KOPT-K1 (cell line): ENCODE results near the gene SYT4.
"Not testable (repeated sequence)": the region's sequence is repeated elsewhere in the genome, so short reads cannot be mapped to it uniquely, and the experiment has no call there.

ENCODE experiments used
- H3K27ac ChIP-seq: fragments of 200-600 bp; sonication (generic); 2 replicates; pipeline ENCODE4 v1.5.1; 2016; ENCODE audit warnings: antibody characterized with exemption, mild to moderate bottlenecking, low read depth, low read length; ENCODE audit not compliant: poor library complexity, severe bottlenecking
- H3K36me3 ChIP-seq: fragments of 200-600 bp; sonication (generic); 2 replicates; pipeline ENCODE4 v1.5.1; 2017; ENCODE audit warnings: antibody characterized with exemption, mild to moderate bottlenecking, low read length, moderate library complexity; ENCODE audit not compliant: insufficient read depth
- H3K9me3 ChIP-seq: fragments of 200-600 bp; sonication (generic); 2 replicates; pipeline ENCODE4 v1.5.1; 2017; ENCODE audit warnings: antibody characterized with exemption, low read length, mild to moderate bottlenecking; ENCODE audit not compliant: insufficient read depth, poor library complexity, severe bottlenecking

The SYT4 gene, protein sequence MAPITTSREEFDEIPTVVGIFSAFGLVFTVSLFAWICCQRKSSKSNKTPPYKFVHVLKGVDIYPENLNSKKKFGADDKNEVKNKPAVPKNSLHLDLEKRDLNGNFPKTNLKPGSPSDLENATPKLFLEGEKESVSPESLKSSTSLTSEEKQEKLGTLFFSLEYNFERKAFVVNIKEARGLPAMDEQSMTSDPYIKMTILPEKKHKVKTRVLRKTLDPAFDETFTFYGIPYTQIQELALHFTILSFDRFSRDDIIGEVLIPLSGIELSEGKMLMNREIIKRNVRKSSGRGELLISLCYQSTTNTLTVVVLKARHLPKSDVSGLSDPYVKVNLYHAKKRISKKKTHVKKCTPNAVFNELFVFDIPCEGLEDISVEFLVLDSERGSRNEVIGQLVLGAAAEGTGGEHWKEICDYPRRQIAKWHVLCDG

DNA sequence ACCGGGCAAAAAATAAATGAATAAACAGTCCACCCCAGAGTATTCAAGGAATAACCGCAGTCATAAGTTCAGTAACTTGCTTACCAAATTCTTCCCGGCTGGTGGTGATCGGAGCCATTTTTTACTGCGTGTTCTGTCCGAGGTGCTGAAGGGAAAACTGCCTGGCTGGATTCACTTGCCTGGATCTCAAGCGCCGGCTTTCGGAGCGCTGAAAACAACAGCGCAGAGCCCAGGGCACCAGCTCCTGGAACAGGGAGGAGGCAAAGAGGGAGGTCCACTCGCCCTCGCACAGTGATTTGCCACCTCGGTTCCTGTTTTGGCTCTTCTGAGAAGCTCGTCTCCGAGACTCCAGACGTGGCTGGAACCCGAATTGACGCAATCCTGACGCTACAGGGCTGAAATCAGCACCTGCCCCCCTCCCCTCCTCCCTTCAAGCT lies at the start of gene SYT4:
SYT4 (minus strand) TSS at position 327 of the 437 bp plus-strand sequence; CDS start at position 118, 209 bp downstream.
- Histone ChIP-seq H3K36me3 (no peaks in the 10 kb centered on the region), H3K27ac (no peak within 1 kb of the TSS), H3K9me3 (no peaks in the 10 kb centered on the region)

DNA sequence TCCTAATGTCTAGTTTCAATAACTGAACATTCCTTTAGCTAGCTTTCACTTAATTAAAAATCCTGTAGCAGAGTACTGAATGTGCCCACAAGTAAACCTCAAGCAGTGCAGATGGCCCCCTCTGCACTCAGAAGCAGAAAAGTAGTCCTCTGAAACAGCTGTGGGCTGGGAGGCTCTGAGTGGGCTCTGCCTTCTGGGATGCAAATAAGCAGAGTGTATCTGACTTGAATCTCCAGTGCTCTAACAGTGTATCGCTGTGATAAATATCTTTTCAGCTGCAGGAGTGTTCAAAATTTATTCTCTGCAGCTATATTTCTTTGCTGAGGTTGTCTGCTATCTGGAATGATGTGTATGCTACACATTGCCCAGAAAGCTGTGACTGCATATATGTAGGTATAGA lies 44.8 kb upstream of the SYT4 start:
- no peaks in the 10 kb centered on the region for H3K36me3 ChIP-seq
- H3K9me3 ChIP-seq, result no peaks in the 10 kb centered on the region
- no peak overlapping the region for H3K27ac ChIP-seq

DNA sequence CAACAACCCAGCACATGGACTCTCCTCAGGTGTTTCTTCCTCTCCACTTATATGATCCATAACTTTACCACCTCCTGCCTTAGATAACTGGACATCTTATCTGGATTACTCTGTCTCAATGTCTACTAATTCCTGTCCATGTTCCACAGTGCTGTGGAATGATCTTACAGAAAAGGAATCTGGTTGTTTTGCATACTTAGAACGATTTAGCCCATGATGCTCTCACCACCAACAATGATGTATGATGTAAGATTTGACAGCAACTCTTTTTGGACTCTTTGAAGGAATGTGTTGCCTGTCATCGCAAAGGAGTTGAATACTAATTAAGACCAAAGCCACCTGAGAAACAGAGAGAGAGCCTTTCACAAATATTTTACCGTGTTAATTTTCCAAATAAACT lies 37.7 kb upstream of the SYT4 start:
- Histone ChIP-seq H3K27ac (no peak overlapping the region), H3K9me3 (no peaks in the 10 kb centered on the region), H3K36me3 (no peaks in the 10 kb centered on the region)

DNA sequence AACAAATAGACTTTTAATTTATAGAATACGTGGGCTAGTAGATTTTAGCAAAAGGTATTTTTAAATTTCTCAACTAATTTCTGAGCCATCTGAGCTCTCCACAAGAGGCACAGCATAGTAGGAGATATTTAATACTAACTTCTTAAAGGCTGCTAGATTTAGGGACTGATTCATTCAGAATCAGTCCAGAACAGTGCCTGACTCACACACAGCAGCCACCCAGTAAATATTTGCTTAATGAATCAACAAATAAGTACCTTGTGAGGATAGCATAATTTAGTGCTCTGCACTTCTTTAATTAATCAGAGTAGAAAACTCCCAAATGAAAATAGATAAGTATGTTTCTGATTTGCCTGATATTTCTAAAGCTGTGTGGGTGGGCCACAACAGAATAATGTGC lies 35.6 kb upstream of the SYT4 start:
- Histone ChIP-seq H3K36me3 (no peaks in the 10 kb centered on the region), H3K27ac (no peak overlapping the region), H3K9me3 (no peaks in the 10 kb centered on the region)

DNA sequence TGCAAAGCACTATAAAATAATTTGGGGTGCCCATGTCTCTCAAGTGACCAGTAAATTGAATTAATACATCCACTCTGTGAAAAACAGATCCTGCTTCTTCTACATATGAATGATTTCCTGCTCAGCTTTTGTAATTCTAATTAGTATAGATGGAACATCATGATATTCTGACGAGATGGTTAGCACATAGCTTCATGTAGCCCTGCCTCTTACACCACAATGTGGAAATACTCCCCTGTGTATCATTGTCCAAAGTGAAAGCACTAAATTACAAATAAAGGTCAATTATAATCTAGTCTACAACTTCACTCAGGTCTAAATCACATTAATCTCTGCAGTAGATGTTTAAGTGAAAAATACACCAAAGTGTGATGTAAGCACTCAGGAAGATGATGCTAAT lies 32.9 kb upstream of the SYT4 start:
- Histone ChIP-seq H3K9me3 (no peaks in the 10 kb centered on the region), H3K36me3 (no peaks in the 10 kb centered on the region), H3K27ac (no peak overlapping the region)

DNA sequence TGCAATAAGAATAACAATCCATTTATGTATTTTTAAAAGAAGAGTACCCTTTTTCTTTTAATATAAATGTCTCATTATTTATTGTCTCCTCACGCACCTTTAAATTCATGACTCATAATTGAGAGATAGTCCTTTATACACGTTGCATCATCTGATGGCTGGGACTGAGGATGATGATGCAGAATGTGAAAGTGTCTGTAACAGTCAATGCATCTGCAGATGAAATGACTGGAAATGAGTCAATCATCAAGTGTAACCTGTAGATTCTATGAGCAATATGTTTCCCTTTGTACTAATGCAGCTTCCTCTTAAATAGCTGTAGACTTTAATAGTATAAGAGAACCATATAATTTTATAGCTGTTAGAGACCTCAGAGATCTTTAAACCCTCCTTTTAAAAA lies 26.1 kb upstream of the SYT4 start:
- Histone ChIP-seq H3K27ac (no peak overlapping the region), H3K9me3 (no peaks in the 10 kb centered on the region), H3K36me3 (no peaks in the 10 kb centered on the region)

DNA sequence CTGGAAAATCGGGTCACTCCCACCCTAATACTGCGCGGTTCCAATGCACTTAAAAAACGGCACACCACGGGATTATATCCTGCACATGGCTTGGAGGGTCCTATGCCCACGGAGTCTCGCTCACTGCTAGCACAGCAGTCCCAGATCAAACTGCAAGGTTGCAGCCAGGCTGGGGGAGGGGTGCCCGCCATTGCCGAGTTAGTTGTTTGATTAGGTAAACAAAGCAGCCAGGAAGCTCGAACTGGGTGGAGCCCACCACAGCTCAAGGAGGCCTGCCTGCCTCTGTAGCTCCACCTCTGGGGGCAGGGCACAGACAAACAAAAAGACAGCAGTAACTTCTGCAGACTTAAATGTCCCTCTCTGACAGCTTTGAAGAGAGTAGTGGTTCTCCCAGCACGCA lies 8.9 kb upstream of the SYT4 start:
- not testable (repeated sequence) for H3K36me3 ChIP-seq, H3K9me3 ChIP-seq, H3K27ac ChIP-seq

DNA sequence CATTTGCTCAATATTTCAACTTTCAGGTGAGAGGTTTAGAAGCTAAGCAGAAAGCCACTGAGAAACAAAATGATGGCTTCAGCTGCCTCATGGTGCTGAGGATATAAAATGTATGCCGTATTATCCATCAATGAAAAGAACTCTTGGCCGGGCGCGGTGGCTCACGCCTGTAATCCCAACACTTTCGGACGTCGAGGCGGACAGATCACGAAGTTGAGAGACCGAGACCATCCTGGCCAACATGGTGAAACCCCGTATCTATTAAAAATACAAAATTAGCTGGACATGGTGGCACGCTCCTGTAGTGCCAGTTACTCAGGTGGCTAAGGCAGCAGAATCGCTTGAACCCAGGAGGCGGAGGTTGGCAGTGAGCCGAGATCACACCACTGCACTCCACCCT lies 6.0 kb upstream of the SYT4 start:
- Histone ChIP-seq H3K27ac (no peak overlapping the region), H3K9me3 (no peaks in the 10 kb centered on the region), H3K36me3 (no peaks in the 10 kb centered on the region)

DNA sequence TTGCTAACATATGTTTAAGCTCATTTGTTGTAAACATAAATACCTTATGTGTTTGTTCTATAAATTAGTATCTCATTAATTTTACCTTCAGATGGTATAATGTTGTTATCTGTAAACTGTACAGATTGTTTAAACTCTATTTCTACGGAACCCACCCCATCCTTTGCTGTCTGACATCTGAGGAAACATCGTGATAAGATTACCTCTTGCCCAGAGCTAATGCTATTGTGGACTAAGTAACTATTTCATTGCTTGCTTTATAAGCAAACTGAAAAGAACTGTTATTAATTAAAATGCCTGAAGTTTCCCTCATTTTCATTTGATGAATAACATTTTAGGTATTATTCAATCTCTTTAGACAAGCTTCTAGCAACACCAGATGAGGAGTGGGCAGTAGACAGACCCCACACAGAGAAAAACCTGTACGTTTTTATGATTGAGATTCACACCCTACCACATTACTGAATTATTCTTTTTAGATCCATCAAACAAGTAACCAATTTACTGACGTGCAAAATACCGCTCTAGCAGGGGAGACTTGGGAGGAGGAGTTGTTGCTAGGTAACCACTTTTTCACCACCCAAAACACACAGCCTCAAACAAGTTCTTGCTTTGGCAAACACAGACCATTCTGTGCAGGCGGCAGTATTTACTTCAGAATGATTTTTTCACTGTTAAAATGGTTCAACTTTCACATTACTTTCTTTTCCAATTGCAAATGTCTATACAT lies 1.9 kb upstream of the SYT4 start:
- Histone ChIP-seq H3K27ac (no peak overlapping the region), H3K36me3 (no peaks in the 10 kb centered on the region), H3K9me3 (no peaks in the 10 kb centered on the region)

DNA sequence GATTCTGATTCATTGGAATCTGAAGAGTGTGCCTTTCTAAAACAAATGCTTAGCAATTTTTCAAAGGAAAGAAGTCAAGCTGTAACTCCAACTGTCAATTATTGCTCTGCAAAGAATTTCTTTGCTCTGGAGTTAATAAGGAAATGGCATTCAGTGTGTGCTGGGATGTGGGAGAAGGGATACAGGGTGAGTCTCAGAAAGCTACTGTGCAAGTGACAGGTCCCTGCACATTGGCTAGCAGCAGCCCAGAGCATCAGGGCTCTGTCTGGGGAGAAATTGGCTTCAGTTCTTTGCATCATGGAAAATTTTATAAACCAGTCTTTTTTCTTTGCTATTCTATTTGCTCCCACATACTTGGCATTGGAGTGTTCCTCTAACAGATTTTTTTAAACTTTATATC lies 1.1 kb upstream of the SYT4 start:
- Histone ChIP-seq H3K36me3 (no peaks in the 10 kb centered on the region), H3K9me3 (no peaks in the 10 kb centered on the region), H3K27ac (no peak overlapping the region)

DNA sequence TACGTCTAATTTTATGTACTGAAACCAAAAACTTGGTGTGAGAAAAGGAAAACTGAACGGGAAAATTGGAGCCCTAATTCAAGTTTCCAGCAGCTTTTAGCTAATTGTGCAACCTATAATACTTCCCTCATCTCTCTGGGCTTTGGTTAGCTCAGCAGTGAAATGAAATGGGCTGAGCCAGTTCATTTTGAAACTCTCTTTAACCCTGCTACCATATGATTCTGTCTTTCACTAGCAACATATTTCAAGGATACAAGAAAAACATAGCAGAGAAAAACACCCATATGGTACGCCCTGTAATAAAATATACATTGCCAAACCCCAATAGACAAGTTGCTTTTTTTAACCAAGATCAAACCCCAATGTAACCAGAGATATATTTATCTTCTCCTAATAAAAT lies 799 bp downstream of the SYT4 start:
- Histone ChIP-seq H3K27ac (no peak overlapping the region), H3K9me3 (no peaks in the 10 kb centered on the region), H3K36me3 (no peaks in the 10 kb centered on the region)

DNA sequence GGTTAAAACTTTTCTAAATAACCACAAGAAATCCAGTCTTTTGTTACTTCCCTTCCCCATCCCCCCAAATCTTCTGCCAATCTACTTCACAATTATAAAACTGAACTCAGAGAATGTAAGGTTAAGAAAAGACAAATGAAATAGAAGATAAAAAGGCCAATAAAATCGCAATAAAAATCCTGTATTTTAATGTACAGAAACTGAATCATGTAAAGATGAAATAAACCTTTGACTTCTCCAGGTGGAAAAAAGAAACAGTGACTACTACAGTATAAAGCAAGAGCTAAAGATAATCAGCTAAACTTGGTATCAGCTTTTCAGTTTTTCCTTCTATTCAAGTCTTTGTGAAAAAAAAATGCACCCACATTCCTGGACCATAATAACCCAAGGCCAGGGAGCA lies 1.7 kb downstream of the SYT4 start:
- no peaks in the 10 kb centered on the region for H3K36me3 ChIP-seq
- H3K9me3 ChIP-seq, result no peaks in the 10 kb centered on the region
- no peak overlapping the region for H3K27ac ChIP-seq

DNA sequence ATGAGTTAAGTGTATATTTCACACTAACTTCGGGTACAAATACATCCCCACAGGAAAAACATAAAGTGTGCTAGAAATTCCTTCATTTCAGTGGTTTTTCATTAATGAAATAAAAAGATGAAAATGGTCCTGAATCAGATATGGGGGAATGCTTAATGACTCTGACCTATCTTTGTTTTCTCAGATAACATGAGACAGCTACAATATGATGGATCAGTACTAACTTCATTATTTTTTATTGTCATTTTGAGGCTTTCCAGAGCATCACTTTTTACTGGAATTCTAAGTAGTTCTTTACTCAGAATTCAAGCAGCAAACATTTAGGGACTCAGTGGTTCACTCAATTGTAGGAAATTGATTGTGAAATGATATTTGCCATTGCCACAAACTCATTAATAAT lies 2.8 kb downstream of the SYT4 start:
- Histone ChIP-seq H3K9me3 (no peaks in the 10 kb centered on the region), H3K36me3 (no peaks in the 10 kb centered on the region), H3K27ac (no peak overlapping the region)

DNA sequence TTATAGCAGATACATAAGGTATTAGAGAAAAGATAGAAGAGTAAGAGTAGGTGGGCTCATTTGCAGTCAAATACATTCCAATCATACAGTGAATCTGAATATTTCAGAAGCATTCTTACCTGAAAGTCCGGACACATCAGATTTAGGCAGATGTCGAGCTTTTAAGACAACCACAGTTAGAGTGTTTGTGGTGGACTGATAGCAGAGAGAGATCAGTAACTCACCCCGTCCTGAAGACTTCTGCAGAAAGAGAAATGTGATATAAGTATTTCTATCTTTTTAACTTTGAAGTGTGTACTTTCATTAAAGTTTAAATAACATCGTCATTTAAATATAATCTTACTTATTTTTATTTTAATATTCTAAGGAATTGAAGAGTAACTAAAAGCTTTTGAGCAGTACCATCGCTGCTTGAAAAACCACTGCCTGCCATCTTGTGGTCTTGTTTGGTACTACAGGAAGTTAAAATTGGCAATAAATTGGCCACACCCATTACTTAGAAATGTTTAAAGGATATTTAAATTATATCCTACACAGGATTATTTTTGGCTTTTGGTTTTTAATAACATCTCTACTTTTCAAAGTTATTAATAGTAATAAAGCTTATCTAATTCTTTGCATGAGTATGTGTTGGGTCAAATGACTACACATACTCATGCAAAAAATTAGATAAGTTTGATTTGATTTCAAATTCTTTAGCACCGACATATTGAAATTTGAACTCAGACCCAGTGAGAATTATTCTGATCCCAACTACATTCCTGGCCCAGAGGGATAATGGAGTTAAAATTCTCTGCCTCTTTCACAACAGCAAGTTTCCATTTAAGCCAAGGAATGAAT lies 5.5 kb downstream of the SYT4 start:
- H3K9me3 ChIP-seq, result no peaks in the 10 kb centered on the region
- H3K36me3 ChIP-seq, result no peaks in the 10 kb centered on the region
- no peak overlapping the region for H3K27ac ChIP-seq

DNA sequence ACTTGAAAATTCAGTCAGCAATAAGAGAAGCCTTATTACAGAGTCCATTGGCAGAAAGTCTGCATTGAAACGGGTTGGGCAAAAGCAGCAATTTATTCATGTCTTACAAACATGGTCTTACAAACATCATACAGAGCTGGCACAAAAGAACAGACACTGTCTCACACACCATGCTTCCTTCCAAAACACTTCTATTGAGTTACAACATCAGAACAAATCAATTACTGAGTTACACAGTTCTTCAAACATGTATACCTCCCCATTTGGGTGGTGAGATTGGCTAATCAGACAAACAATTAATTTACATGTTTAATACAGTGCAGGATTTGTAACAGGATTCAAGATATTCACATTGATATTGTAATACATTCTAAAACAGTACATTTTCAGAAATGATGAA lies 9.5 kb downstream of the SYT4 start:
- Histone ChIP-seq H3K9me3 (no peaks in the 10 kb centered on the region), H3K27ac (no peak overlapping the region), H3K36me3 (no peaks in the 10 kb centered on the region)
